Liver (tissue), 9 donors: Measurements from ENCODE around the gene BLTP2. TPM values are rescaled to one million over a fixed set of nuclear protein-coding genes. Genes with fewer than 3 reads are reported as not detected.

ENCODE experiments used
- DNase-seq: peaks from one replicate; pipeline ENCODE4 v3.0.0-alpha.2; 2017; ENCODE audit warnings: low spot score
- H3K27ac ChIP-seq, 2 donors: one replicate each; pipeline ENCODE4 v1.7.0; 2013; ENCODE audit warnings: inconsistent platforms in 2 of 2, low read length in 2 of 2, control low read depth in 1 of 2, low read depth in 1 of 2, mild to moderate bottlenecking in 1 of 2
- H3K27me3 ChIP-seq, 4 donors: one replicate each; pipeline versions ENCODE4 v1.6.1 to v1.7.0; 2013; ENCODE audit warnings: low read length in 3 of 4, inconsistent platforms in 1 of 4, mild to moderate bottlenecking in 1 of 4, moderate library complexity in 1 of 4; ENCODE audit not compliant: control insufficient read depth in 4 of 4, insufficient read depth in 4 of 4
- H3K36me3 ChIP-seq, 4 donors: one replicate each; pipeline versions ENCODE4 v1.6.1 to v1.7.0; 2013; ENCODE audit warnings: low read length in 3 of 4, mild to moderate bottlenecking in 3 of 4, low read depth in 1 of 4, moderate library complexity in 1 of 4; ENCODE audit not compliant: control insufficient read depth in 4 of 4, insufficient read depth in 3 of 4
- H3K4me1 ChIP-seq, 4 donors: one replicate each; pipeline versions ENCODE4 v1.6.1 to v1.7.0; 2013; ENCODE audit warnings: low read length in 3 of 4, mild to moderate bottlenecking in 3 of 4, moderate library complexity in 1 of 4; ENCODE audit not compliant: control insufficient read depth in 4 of 4, insufficient read depth in 4 of 4
- H3K4me3 ChIP-seq, 3 donors: one replicate each; pipeline versions ENCODE4 v1.6.1 to v1.7.0; 2013; ENCODE audit warnings: low read length in 3 of 3, control low read depth in 1 of 3, low read depth in 1 of 3, mild to moderate bottlenecking in 1 of 3
- H3K9ac ChIP-seq, 2 donors: one replicate each; pipeline ENCODE4 v1.7.0; 2013; ENCODE audit warnings: low read length in 2 of 2, mild to moderate bottlenecking in 2 of 2, moderate library complexity in 2 of 2, control low read depth in 1 of 2, low read depth in 1 of 2
- H3K9me3 ChIP-seq, 4 donors: one replicate each; pipeline versions ENCODE4 v1.6.1 to v1.7.0; 2013; ENCODE audit warnings: low read length in 3 of 4; ENCODE audit not compliant: control insufficient read depth in 4 of 4
- EGR1 ChIP-seq, 2 donors: IDR thresholded peaks; 2 replicates each; pipeline ENCODE4 v1.6.1; 2016 to 2018; ENCODE audit warnings: antibody characterized with exemption in 2 of 2, low read depth in 2 of 2
- FOXA1 ChIP-seq: IDR thresholded peaks from 2 replicates; pipeline ENCODE4 v1.6.1; 2016; ENCODE audit warnings: antibody characterized with exemption
- FOXA2 ChIP-seq: IDR thresholded peaks from 2 replicates; pipeline ENCODE4 v1.6.1; 2016; ENCODE audit warnings: antibody characterized with exemption
- GABPA ChIP-seq, 2 donors: IDR thresholded peaks in 1 of 2; conservative IDR thresholded peaks in 1 of 2; 2 replicates each; pipeline ENCODE4 v1.6.1; 2016; ENCODE audit warnings: antibody characterized with exemption in 2 of 2, mild to moderate bottlenecking in 1 of 2, moderate library complexity in 1 of 2
- HNF4A ChIP-seq, 2 donors: conservative IDR thresholded peaks; 2 replicates each; pipeline ENCODE4 v1.6.1; 2016; ENCODE audit warnings: antibody characterized with exemption in 2 of 2, mild to moderate bottlenecking in 2 of 2
- HNF4G ChIP-seq: IDR thresholded peaks from 2 replicates; pipeline ENCODE4 v1.6.1; 2016; ENCODE audit warnings: antibody characterized with exemption
- JUND ChIP-seq, 2 donors: IDR thresholded peaks; 2 replicates each; pipeline ENCODE4 v1.6.1; 2016; ENCODE audit warnings: antibody characterized with exemption in 2 of 2
- NR2F2 ChIP-seq: IDR thresholded peaks from 2 replicates; pipeline ENCODE4 v1.6.1; 2016; ENCODE audit warnings: antibody characterized with exemption
- RAD21 ChIP-seq, 2 donors: IDR thresholded peaks; 2 replicates each; pipeline ENCODE4 v1.6.1; 2016; ENCODE audit warnings: antibody characterized with exemption in 2 of 2, mild to moderate bottlenecking in 2 of 2
- RXRA ChIP-seq, 2 donors: IDR thresholded peaks; 2 replicates each; pipeline ENCODE4 v1.6.1; 2017 to 2018; ENCODE audit warnings: antibody characterized with exemption in 2 of 2, mild to moderate bottlenecking in 1 of 2
- SP1 ChIP-seq: IDR thresholded peaks from 2 replicates; pipeline ENCODE4 v1.6.1; 2018; ENCODE audit warnings: antibody characterized with exemption, mild to moderate bottlenecking
- TAF1 ChIP-seq: conservative IDR thresholded peaks from 2 replicates; pipeline ENCODE4 v1.6.1; 2016; ENCODE audit warnings: antibody characterized with exemption, mild to moderate bottlenecking
- YY1 ChIP-seq: IDR thresholded peaks from 2 replicates; pipeline ENCODE4 v1.6.1; 2016; ENCODE audit warnings: antibody characterized with exemption, mild to moderate bottlenecking
- WGBS: extraction: QIAGEN DNeasy Blood & Tissue Kit; methylation state at CpG from one replicate; pipeline ENCODE4 v1.1.7; 2013; 5-methylcytosine and 5-hydroxymethylcytosine counted together
- polyA plus RNA-seq, 2 donors: library from polyadenylated mRNA; stranded (reverse) in 1 of 2; unstranded in 1 of 2; fragments of 200-250 nt in 1 of 2; fragments of >200 nt in 1 of 2; fragmentation: Nextera tagmentation in 1 of 2; extraction: Ambion mirVana in 1 of 2; gene quantifications; one replicate each; pipeline versions ENCODE4 v1.2.1 to v1.2.3, GENCODE V29; 2013 to 2015
- total RNA-seq, 2 donors: library from RNA; depleted of rRNA; stranded (reverse); fragments of >200 nt; gene quantifications; one replicate each; pipeline ENCODE4 v1.2.3, GENCODE V29; 2014
- TF ChIP-seq, protein P1 (sequence below): IDR thresholded peaks from 2 replicates; pipeline ENCODE4 v1.6.1; 2016; ENCODE audit warnings: antibody characterized with exemption, mild to moderate bottlenecking
- TF ChIP-seq, protein P2 (sequence below): IDR thresholded peaks from 2 replicates; pipeline ENCODE4 v1.6.1; 2016; ENCODE audit warnings: antibody characterized with exemption
- TF ChIP-seq, protein P3 (sequence below): IDR thresholded peaks from 2 replicates; pipeline ENCODE4 v1.6.1; 2016; ENCODE audit warnings: antibody characterized with exemption
- TF ChIP-seq, protein P4 (sequence below): fragments of 150-350 bp; IDR thresholded peaks from 2 replicates; pipeline ENCODE4 v1.5.1; 2017; ENCODE audit warnings: improper control_type of control experiment, low read depth, low read length; ENCODE audit not compliant: missing input control
- donor health status: healthy.
- donor health status: healthy.
- donor health status: healthy.
- donor health status: healthy.
- donor health status: healthy.

BLTP2 gene
- total and polyA plus RNA-seq, 4 donors, result 24.8 to 122 (median 34.9) TPM

DNA sequence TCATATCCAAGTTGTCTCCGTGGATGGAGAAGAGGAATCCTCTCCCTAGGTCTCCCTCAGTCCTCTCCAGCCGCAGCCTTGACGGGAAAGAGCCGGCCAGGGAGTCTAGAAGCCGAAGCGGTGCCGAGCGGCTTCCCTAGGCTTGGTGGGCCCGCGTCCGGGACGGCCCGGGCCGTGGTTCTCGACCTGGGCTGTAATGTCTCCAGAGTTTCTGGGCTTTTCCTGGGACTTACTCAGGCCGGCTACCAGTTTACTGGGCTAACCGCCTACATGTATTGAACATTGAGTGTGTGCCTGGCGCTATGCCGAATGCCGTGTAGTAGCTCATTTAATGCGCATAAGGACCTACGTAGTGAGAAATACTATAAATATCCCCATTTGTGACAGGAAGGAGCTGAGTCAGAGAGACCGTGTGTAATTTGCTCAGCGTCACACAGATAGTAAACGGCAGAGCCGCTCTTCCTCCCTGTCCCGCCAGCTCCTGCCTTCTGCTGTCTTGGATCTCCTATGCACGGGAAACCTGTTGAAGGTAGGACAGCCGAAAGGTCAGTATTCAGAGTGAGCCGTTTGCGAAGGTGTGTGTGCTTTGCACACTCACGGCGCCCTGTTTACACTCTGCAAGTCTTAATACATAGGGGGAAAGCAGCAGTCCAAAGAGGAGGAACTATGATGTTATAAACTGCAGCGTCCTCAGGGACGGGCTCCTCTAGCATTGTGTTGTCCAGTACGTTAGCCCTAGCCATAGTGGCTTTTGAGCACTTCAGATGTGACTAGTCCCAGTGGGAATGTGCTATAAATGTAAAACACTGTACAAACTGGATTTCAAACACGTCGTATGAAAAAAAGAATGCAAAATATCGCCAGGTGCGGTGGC is 45.4 kb downstream of the BLTP2 start:
- peak; percentile 27 for TF ChIP-seq YY1
- TF ChIP-seq HNF4A (conservative IDR thresholded peaks at IDR 0.05), result no peak
- no peak for TF ChIP-seq NR2F2
- peak in 1 of 2 donors; percentile 4 for TF ChIP-seq RAD21 (IDR thresholded peaks at IDR 0.05)
- TF ChIP-seq, protein P1, sequence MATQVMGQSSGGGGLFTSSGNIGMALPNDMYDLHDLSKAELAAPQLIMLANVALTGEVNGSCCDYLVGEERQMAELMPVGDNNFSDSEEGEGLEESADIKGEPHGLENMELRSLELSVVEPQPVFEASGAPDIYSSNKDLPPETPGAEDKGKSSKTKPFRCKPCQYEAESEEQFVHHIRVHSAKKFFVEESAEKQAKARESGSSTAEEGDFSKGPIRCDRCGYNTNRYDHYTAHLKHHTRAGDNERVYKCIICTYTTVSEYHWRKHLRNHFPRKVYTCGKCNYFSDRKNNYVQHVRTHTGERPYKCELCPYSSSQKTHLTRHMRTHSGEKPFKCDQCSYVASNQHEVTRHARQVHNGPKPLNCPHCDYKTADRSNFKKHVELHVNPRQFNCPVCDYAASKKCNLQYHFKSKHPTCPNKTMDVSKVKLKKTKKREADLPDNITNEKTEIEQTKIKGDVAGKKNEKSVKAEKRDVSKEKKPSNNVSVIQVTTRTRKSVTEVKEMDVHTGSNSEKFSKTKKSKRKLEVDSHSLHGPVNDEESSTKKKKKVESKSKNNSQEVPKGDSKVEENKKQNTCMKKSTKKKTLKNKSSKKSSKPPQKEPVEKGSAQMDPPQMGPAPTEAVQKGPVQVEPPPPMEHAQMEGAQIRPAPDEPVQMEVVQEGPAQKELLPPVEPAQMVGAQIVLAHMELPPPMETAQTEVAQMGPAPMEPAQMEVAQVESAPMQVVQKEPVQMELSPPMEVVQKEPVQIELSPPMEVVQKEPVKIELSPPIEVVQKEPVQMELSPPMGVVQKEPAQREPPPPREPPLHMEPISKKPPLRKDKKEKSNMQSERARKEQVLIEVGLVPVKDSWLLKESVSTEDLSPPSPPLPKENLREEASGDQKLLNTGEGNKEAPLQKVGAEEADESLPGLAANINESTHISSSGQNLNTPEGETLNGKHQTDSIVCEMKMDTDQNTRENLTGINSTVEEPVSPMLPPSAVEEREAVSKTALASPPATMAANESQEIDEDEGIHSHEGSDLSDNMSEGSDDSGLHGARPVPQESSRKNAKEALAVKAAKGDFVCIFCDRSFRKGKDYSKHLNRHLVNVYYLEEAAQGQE, result no peak
- no peak for TF ChIP-seq EGR1 (IDR thresholded peaks at IDR 0.05; ENCODE audit: low read depth in 2 of 2)
- TF ChIP-seq, protein P2, sequence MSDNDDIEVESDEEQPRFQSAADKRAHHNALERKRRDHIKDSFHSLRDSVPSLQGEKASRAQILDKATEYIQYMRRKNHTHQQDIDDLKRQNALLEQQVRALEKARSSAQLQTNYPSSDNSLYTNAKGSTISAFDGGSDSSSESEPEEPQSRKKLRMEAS, result no peak
- TF ChIP-seq TAF1, result peak; percentile 57
- no peak for TF ChIP-seq FOXA1
- TF ChIP-seq JUND (IDR thresholded peaks at IDR 0.05), result no peak
- no peak for TF ChIP-seq HNF4G
- no peak for TF ChIP-seq FOXA2
- TF ChIP-seq SP1, result no peak
- TF ChIP-seq, protein P3, sequence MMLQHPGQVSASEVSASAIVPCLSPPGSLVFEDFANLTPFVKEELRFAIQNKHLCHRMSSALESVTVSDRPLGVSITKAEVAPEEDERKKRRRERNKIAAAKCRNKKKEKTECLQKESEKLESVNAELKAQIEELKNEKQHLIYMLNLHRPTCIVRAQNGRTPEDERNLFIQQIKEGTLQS, result no peak
- peak in 1 of 2 donors; percentile 1 for TF ChIP-seq GABPA (IDR thresholded peaks at IDR 0.05 in 1 of 2, conservative IDR thresholded peaks at IDR 0.05 in 1 of 2)
- TF ChIP-seq RXRA (IDR thresholded peaks at IDR 0.05), result no peak
- TF ChIP-seq, protein P4, sequence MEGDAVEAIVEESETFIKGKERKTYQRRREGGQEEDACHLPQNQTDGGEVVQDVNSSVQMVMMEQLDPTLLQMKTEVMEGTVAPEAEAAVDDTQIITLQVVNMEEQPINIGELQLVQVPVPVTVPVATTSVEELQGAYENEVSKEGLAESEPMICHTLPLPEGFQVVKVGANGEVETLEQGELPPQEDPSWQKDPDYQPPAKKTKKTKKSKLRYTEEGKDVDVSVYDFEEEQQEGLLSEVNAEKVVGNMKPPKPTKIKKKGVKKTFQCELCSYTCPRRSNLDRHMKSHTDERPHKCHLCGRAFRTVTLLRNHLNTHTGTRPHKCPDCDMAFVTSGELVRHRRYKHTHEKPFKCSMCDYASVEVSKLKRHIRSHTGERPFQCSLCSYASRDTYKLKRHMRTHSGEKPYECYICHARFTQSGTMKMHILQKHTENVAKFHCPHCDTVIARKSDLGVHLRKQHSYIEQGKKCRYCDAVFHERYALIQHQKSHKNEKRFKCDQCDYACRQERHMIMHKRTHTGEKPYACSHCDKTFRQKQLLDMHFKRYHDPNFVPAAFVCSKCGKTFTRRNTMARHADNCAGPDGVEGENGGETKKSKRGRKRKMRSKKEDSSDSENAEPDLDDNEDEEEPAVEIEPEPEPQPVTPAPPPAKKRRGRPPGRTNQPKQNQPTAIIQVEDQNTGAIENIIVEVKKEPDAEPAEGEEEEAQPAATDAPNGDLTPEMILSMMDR, result no peak
- Histone ChIP-seq H3K27me3 (no peaks in the 10 kb centered on the region), H3K27ac (peak overlapping the region; percentile 94 to 97), H3K4me3 (peak overlapping the region; percentile 61 to 85 (median 76)), H3K36me3 (no peaks in the 10 kb centered on the region), H3K4me1 (peaks cover 6 to 25% (median 17%) of the 10 kb centered on the region in 4 donors), H3K9ac (peak overlapping the region; percentile 83 to 88), H3K9me3 (no peaks in the 10 kb centered on the region)
- DNase-seq, result peak; percentile 64
- 10% methylated on average over 40 of the region's 40 CpGs for WGBS
